ENCODE data around the gene TGM3. TPM values are rescaled to one million over a fixed set of nuclear protein-coding genes. Genes with fewer than 3 reads are reported as not detected.

TGM3 gene
- total RNA-seq, 1 experiment from 2014 or later: not detected

- H3K4me1 ChIP-seq (ENCODE audit: control insufficient read depth in 1 of 2, insufficient read depth in 2 of 2, low read length in 2 of 2): peaks cover 0 to 3% of the 10 kb centered on the region in 2 experiments; a peak in 1 of 4 replicates
- no peak for ATAC-seq
- intact Hi-C loops (cut with micrococcal nuclease): no loop called here
- no peaks in the 10 kb centered on the region for H4K20me1 ChIP-seq (ENCODE audit: insufficient read depth)
- no peak for DNase-seq (ENCODE audit: low read depth, low spot score)
- no TSS peak for BruUV-seq (replicated peaks)
- H3K79me2 ChIP-seq (ENCODE audit: insufficient read depth, low read length): no peaks in the 10 kb centered on the region
- TF ChIP-seq POLR2A (IDR thresholded peaks at IDR 0.05; ENCODE audit: borderline replicate concordance, extremely low read depth, insufficient read depth, insufficient read length) (no peak), ZNF274 (IDR thresholded peaks at IDR 0.05; ENCODE audit: low read depth, low read length) (no peak), SRF (IDR thresholded peaks at IDR 0.05; ENCODE audit: low read depth) (no peak), ELF1 (IDR thresholded peaks at IDR 0.05; ENCODE audit: borderline replicate concordance, low read depth) (no peak), CBX3 (IDR thresholded peaks at IDR 0.05; ENCODE audit: low read depth) (no peak), SIN3A (IDR thresholded peaks at IDR 0.05; ENCODE audit: low read depth) (no peak), TCF7L2 (IDR thresholded peaks at IDR 0.05; ENCODE audit: borderline replicate concordance, extremely low read depth, insufficient read depth, insufficient read length) (no peak), POLR2AphosphoS5 (IDR thresholded peaks at IDR 0.05; ENCODE audit: low read depth, low read length) (no peak), CTCF (IDR thresholded peaks at IDR 0.05 in 2 of 3, conservative IDR thresholded peaks at IDR 0.05 in 1 of 3; ENCODE audit: borderline replicate concordance in 1 of 3, insufficient read depth in 1 of 3, low read depth in 2 of 3, low read length in 2 of 3) (no peak), RAD21 (IDR thresholded peaks at IDR 0.05; ENCODE audit: low read depth) (no peak), SP1 (IDR thresholded peaks at IDR 0.05; ENCODE audit: low read depth) (no peak), EGR1 (IDR thresholded peaks at IDR 0.05; ENCODE audit: low read depth) (no peak), ATF3 (IDR thresholded peaks at IDR 0.05) (no peak), JUND (IDR thresholded peaks at IDR 0.05) (no peak), EZH2phosphoT487 (IDR thresholded peaks at IDR 0.05; ENCODE audit: borderline replicate concordance) (no peak), REST (IDR thresholded peaks at IDR 0.05; ENCODE audit: low read depth) (no peak), YY1 (IDR thresholded peaks at IDR 0.05; ENCODE audit: extremely low read depth, insufficient replicate concordance, low read depth, low read length) (no peak)
- ChIA-PET POLR2A (no interaction called here), RAD21 (ENCODE audit: low non-redundant PET in 1 of 2, low total read pairs in 2 of 2, uncharacterized antibody in 2 of 2, unreplicated experiment in 2 of 2) (no interaction called here), CTCF (interaction anchor here (1.7 kb wide), 1 partner anchor 82 kb away, joined by 3 read pairs; no protein-coding TSS in a partner anchor)
- no peak overlapping the region for H3K4me3 ChIP-seq (replicated peaks in 1 of 2; ENCODE audit: low read depth in 1 of 2, low read length in 2 of 2)
- H3K27ac ChIP-seq (ENCODE audit: low read depth, low read length): no peak overlapping the region
- no peaks in the 10 kb centered on the region for H3K9me3 ChIP-seq (ENCODE audit: control insufficient read depth in 1 of 2, insufficient read depth in 1 of 2, low read depth in 1 of 2, low read length in 2 of 2)
- H3K9me2 ChIP-seq (ENCODE audit: insufficient read depth): no peaks in the 10 kb centered on the region
- H3K4me2 ChIP-seq (ENCODE audit: low read length): no peak overlapping the region
- H3K27me3 ChIP-seq (ENCODE audit: insufficient read depth, low read length): no peaks in the 10 kb centered on the region
- H3K9ac ChIP-seq (ENCODE audit: low read length): no peak overlapping the region
- H3K36me3 ChIP-seq (ENCODE audit: control insufficient read depth in 1 of 2, insufficient read depth in 2 of 2, low read length in 2 of 2): no peaks in the 10 kb centered on the region
- H2AFZ ChIP-seq (ENCODE audit: low read depth, low read length, poor library complexity, severe bottlenecking): no peak overlapping the region
Measured at GRCh38 chr20:2305029-2305428, 9.2 kb downstream of the TGM3 start.

Measured in HCT116 (cell line).